Amniotic stem cell (primary cell): ENCODE measurements around the gene TRIM44.

Experiments used
- DNase-seq: peaks from one replicate; lab custom pipeline; 2025; lab: John Stamatoyannopoulos, UW

TRIM44 gene

DNA sequence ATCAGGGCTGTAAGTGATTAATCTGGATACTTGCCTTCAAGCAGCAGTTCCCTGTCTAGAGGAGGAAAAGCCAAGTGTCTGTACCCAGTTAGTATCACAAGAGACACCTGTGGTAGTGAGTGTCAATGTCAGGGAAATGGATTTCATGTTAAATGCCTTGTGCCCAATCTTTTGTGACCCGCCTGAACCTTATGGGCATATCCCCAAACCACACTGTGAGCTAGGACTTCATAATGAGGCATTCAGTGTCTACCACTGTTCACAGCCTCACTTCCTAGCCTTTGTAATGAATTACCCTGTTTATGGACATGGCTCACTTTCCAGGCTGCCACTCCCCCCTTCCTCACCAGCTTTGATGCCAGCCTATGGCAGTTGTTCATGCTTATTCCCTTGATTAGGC, 125.1 kb downstream of the TRIM44 start:
- DNase-seq = no peak

DNA sequence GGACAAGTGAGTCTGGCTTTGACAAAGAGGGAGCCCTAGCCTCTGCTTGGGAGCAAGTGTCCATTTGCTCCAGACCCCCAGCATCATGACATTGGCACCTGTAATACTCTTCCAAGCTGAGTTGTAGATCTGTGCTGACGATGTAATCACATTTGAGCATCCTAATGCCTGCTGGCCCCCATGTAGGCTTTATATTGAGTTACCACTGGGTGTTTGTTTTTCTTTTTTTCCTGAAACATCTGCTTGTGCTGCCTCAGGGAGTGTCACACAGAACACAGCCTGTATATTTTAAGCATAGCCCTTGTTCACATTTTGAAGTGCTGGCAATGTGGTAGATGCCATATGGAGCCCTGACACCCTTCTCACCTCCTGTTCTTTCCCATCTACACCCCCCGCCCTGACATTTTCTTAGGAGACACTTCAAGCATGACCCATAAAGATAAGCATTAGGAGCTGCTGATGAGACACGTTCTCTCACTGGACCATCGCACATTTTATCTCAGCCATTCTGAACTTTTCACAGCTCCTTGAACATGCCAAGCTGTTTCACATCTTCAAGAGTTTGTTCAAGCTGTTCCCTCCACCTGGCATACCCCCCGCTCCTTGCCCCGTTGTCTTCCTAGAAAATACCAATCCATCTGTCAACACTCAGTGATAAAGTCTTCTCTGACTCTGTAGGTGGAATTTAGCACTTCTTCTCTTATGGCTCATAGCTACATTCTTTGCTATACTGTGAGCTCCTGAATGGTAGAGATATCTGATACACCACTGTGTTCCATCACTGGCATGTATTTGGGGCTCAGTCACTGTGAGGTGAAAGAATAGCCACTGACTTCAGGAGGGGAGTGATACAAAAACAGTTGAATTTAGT, 128.7 kb downstream of the TRIM44 start:
- no peak for DNase-seq

DNA sequence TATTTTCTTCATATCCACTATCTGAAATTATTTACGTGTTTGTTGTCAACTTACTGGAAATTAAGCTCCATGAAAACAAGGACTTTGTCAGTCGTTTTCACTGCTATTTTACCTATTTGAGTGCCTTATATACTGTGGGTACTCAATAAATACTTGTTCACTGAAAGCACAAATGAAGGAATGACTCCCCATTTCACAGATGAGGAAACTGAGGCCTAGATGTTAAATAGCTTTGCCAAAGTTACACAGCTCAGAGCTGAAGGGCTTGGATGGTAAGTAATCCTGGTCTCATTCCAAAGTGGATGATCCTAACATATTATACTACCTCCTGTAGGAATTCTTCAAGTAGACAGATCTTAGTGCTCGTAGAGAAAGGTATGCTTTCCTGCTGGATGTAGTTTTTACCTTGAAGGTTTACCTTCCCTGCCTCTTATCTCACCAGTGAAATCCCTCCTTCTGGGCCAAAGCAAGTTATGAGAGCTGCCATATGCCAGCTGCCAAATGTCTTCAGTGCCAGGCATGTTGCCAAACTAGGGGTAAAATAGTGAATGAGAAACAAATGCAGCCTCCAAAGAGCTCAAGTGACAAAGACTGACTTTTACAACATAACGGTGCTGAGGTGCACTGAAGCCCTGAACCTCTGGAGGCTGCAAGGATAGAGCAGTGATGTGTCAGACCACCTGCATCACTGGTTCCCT, 129.7 kb downstream of the TRIM44 start:
- no peak for DNase-seq

DNA sequence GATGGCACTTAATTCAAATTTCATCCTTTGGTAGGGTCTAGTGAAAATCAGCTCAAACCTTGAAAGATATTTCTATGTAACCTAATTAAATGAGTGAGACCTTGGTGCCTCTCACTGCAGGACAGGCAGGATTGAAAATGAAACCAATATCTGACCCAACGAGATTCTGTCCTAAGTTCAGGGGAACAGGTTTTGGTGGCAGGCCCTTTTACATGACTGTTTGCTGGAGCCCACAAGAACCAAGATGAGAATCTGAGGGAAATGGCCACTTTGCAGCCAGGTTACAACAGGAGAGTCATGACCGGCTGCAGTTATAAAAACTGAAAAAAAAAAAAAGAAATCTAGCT, 130.2 kb downstream of the TRIM44 start:
- DNase-seq = no peak

DNA sequence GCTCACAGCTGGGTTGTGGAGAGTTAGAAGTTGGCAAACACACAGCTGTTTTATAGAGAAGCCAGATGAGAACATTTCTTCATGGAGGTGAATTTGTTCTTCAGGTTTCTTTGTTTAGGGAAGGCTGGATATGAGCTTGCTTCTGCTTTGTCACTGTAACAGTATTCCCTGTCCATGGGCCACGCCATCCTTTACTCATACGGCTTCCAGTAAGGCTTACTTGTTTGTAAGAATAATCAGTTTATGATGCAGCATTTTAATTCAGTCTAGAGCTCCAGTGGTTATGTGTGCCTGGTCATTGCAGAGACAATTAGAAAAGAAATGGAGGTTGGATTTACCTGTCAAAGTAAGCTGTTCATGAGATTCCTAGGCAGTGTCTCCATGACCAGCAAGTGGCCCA, 131.8 kb downstream of the TRIM44 start:
- DNase-seq = no peak

DNA sequence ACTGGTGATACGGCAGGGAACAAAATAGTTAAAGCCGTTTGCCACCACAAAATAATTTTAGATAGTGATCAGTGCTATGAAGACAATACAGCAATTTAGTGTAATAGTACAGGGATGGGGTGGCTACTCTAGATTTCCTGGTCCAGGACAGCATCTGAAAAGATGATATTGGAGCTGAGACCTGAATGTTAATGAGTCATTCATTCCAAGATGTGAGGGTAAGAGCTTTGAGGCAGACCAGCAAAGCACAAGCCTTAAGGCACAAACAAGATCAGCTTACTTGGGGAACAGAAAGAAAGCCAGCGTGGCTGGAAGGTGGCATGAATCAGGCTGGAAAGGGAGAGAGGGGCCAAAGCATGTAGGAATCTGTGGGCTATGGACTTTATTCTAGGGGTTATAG, 132.3 kb downstream of the TRIM44 start:
- DNase-seq = peak; percentile 48

DNA sequence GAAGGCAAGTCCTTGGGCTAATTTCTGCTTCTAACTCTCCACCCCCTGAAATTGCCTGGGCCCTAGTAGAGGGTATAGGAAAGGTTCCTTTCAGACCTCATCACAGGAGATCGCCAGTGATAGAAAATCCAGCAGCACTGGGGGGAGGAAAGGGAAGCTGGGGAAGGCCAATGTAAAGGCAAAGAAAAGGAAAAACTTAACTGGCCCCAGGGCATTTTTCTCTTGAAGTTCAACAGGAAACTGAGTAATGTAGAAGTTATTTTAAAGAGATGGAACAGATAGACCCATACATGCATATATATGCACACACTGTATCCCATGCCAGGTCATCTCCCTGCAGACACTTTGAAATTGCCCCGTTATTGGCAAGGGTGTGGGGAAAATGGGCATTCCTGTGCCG, 134.0 kb downstream of the TRIM44 start:
- DNase-seq = peak; percentile 84

- DNase-seq = no peak
Observed at GRCh38 chr11:35798423-35798822, 135.8 kb downstream of the TRIM44 start.

- DNase-seq = no peak
Observed at GRCh38 chr11:35798983-35799382, 136.4 kb downstream of the TRIM44 start.

DNA sequence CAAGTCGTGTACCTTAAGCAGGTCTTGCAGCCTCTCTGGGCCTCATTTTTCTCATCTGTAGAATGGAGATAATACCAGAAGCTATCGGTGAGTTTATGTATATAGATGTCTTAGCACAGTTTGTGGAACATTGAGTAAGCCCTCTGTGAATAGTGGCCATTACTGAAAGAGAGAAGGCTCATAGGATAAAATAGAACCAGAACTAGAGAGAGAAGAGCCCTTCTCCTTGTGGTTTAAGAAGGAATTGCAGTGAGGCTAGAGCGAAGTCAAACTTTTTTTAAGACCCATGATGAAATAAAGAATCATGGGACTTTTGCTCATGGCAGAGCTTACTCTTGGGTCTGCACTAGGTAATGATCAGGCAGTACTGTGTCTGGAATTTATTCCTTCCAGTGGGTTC, 137.1 kb downstream of the TRIM44 start:
- DNase-seq = no peak

DNA sequence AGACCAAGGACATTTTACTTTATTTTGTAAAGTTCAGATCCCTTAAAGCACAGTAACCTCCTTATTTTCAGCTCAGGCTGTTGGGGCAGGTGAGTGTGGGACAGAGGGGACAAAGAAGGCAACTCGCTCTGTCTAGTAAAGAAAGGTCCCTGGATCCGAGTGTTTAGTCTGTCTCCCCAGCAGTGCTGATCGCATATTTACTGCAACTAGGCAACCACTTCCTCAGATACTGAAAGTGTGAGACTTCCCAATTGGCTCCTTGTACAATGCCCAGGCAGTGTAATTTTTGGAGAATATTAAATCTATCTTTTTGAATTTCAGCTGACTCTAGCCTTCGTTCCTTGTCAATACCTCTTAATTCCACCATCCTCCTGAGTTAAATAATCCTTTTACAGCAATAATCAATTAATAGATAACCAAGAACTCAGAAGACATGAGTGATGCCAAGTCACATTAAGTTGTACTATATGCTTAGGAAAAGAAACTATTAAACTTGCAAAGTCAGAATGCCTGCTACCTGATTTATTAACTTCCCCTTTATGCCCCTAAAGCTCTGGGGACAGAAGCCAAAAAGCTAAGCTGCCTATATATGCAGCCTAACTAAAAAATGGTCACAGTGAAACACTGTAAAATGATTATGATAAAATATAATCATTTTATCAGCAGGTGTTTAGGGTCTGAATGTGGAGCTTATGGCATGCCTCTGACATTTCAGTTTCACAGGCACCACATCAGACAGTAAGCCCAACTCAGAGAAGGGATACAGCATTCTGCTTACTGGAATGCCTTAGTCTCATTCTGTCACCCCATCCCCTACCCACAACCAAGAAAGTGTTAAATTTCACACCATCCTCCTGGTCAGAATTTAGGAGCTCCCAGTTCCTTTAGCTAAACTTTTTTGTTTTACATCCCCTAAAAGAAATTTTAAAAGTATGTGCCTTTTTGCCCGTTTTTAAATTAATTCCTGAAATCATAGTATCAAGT, 138.7 kb downstream of the TRIM44 start:
- DNase-seq = no peak

- DNase-seq = no peak
Observed at GRCh38 chr11:35802221-35802620, 139.6 kb downstream of the TRIM44 start.

GRCh38 chr11:35802672-35803071, 140.1 kb downstream of the TRIM44 start:
- no peak for DNase-seq

DNA sequence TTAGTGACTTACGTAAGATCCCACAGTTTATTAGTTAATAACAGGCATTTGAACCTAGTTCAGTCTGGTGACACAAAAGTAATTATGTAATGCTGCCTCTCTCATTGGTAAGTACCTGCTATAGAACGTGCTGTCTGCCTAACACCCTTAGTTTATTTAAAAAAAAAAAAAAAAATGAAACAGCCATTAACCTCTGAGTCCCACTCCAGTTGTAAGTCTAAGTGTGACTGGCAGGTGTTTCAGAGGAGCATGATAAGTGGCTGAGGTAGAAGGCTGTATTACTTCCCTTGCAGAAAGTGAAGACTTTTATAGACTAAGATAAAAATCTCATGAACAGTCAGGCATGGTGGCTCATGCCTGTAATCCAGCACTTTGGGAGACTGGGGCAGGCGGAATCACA, 140.5 kb downstream of the TRIM44 start:
- no peak for DNase-seq

- DNase-seq = no peak
Observed at GRCh38 chr11:35804451-35805040, 142.0 kb downstream of the TRIM44 start.

GRCh38 chr11:35809561-35809960, 147.0 kb downstream of the TRIM44 start:
- DNase-seq = no peak

DNA sequence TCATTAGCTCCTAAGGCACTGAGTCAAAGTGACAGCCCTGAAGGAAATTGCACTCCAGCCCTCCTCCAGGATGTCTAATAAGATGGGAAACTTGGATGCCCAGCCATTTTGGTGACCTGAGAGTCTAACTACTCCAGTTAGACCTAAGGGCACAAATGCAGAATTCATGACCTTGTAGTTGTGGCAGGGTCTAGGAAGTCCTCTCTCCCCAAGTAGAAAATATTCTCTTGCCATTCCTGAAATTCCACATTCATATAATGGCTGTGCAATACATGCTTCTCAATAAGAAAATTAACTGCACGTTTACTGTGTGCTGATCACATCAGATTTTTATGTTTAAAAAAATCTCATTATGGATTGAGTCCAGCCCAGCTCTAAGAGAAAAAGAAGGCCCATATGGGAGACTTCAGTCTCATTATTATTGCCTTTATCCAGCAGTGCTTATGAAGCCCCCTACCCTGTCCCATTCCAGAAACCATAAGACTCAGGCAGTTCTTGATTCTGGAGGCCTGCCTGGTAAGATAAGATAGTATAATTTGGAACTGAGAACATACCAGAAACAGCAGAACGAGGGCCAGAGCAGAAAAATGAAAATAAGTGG, 147.6 kb downstream of the TRIM44 start:
- no peak for DNase-seq

- DNase-seq = no peak
Observed at GRCh38 chr11:35811783-35812182, 149.2 kb downstream of the TRIM44 start.

- no peak for DNase-seq
Observed at GRCh38 chr11:35812828-35813227, 150.3 kb downstream of the TRIM44 start.

DNA sequence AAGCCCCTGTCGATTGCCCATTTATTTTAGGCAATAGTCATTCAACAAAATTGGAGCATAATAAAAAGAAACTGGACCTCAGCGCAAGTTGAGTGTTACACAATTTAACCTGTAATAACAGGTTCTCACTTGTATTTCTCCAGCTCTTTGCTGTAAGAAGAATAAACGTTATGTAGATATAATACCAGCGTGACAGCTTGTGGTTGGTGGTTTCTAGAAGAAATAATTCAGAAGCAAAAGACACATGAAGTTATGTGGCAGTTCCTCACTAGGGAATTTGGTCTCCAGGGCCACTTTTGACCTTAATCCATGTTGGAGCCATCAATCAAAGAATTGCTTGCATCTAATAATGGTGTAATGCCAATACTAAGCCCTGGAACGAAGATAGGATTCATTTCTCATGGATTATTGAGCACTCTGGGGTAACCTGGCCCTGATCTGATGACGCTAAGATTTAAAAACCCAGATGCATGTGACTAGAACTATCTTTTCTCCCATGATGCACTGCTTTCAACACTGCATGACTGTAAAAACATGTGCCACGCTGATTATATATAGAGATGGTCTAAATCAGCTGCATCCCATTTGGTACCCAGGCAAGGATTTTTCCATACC, 151.6 kb downstream of the TRIM44 start:
- no peak for DNase-seq

DNA sequence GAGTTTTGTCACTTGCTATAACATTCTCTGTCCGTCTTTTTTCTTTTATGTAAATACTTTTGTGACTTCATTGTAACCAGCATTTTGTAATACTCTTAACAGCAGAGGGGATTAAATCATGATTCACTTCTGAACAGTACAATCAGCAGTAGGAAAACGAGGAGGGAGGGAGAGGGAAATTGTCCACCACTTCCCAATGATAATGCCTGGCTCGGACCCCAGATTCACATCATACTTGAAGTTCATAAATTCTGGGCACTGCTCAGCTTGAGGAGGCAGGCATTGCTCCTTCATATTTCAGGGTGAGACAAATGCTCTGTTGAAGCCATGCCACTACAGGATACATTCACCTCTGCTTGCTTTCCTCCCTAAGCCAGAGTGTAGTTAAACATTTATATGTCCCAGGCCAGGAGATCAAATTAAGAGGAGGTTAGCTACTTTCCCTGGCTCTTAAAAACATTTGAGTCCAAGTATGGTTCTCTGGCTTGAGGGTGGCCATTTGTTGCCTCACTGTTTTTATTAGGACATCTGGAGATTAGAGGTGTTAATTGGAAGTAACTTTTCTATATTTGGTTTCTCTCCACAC, 152.2 kb downstream of the TRIM44 start:
- no peak for DNase-seq
